ENCODE data around the gene SLC16A13. TPM values are rescaled to one million over a fixed set of nuclear protein-coding genes. Genes with fewer than 3 reads are reported as not detected.
"Not testable (repeated sequence)": the region's sequence is repeated elsewhere in the genome, so short reads cannot be mapped to it uniquely, and the experiment has no call there.

SLC16A13 gene
- polyA plus RNA-seq, 1 donor: 0.96 TPM

DNA sequence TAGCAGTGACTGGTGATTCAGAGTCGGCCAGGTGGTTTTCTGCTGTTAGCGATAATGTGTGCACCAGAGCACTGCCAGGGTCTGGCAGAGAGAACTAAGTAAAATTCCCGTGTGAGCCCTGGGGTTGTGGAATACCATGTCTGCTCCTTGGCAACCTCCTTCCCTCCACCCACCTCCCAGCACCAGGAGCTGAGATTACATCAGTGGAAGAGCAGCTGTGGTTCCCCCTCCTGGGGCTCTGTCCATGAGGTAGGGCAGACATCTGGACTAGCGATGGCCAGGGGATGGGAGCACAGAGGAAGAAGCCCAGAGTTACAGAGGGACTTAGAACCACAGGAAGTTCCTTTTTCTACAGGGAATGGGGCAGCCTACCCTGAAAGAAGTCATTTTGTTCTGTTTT is 28.4 kb downstream of the SLC16A13 start:
- no peak for DNase-seq (ENCODE audit: low read depth)

DNA sequence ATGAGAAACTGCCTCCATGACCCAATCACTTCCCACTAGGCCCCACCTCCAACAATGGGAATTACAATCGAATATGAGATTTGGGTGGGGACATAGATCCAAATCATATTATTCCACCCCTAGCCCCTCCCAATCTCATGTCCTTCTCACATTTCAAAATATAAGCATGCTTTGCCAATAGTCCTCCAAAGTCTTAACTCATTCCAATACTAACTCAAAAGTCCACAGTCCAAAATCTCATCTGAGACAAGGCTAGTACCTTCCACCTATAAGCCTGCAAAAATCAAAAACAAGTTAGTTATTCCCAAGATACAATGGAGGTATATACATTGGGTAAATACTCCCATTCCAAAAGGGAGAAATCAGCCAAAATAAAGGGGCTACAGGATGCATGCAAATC is 31.4 kb downstream of the SLC16A13 start:
- DNase-seq (ENCODE audit: low read depth): no peak

DNA sequence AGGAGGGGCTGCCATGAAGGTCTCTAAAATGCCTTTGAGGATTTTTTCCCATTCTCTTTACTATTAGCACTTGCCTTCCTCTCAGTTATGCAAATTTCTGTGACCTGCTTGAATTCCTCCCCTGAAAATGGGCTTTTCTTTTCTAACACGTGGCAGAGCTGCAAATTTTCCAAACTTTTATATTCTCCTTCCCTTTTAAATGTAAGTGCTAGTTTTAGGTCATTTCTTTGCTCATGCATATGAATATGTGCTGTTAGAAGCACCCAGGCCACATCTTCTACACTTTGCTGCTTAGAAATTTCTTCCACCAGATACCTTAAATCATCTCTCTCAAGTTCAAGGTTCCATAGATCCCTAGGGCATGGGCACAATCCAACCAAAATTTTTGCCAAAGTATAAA is 32.5 kb downstream of the SLC16A13 start:
- DNase-seq (ENCODE audit: low read depth): no peak

DNA sequence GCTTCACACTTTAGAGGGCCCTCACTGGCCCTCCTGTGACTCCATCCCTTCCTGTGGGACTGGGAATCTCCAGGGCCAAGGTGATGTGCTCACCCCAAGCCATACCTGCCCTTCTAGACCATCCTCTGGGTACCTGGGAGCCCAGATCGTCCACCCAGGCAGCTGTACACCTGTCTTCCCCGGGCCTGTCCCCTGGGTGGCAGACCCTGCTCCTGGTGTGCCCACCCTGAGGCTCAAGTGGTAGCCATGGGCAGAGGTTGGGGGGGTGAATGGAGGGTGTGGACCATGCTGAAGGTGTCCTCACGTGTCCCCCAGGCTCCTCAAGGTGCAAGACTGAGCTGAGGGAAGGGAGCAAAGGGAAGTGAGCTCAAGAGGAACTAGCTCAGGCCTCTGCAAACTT is 34.9 kb downstream of the SLC16A13 start:
- DNase-seq (ENCODE audit: low read depth): no peak

DNA sequence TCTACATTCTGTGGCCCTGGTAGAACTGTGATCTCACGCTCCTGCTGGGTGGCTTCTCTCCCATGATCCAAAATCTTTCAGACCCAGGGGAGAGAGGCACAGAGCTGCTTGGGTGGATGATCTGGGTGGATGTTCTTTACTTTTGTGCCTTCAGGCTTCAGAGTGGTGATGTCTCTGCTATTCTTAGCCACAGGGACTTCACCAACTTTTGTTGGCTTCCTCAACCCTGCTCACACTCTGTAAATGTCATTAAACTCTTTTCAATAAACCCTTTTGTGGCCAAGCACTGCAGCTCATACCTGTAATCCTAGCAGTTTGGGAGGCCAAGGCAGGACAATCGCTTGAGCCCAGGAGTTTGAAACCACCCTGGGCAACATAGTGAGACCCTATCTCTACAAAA is 36.6 kb downstream of the SLC16A13 start:
- no peak for DNase-seq (ENCODE audit: low read depth)

DNA sequence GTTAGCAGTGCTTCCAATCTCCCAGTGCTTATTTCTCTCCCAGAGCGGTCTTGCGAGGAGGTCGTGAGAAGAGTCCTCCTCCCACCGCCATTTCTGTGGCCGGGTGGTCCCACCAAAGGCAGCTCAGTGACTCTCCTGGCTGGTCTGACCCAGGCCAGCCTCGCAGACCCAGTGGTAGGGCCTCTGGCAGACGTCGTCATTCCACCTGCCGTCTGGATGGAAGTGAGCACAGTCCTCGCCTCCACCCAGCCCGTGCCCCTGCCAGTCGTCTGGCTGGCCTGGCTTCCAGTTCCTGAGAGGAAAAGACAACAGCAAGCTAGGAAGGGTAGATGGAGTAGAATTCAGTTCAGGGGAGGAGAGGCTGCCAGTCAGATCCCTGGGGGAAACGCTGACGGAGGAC is 39.1 kb downstream of the SLC16A13 start:
- no peak for DNase-seq (ENCODE audit: low read depth)

DNA sequence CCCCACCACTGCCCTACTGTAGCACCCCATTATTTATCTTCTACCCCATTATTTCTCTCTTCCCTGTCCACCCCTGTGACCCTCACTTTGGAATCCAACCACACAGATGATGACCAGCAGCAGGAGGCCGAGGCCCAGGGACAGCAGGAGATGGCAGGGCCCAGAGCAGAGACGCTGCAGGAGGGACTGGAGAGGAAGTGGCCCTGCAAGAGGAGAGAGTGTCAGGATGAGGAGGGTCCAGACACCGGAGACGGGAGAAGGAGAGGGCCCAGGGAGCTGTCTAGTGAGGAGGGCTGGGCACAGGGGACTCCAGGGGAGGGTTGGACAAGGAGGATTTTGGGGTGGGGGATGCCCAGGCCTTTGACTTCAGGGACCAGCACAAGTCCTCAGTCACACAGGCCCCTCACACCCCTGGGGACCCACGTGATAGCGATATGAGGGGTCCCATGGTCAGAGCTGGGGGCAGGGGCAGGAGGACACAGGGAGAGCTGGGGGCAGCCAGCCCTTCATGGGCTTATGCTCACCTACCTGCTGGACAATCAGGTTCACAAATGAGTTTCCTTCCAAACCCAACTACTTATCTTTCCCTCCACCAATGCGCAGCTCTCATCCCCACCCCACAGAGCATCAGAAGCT is 42.2 kb downstream of the SLC16A13 start:
- DNase-seq (ENCODE audit: low read depth): no peak

DNA sequence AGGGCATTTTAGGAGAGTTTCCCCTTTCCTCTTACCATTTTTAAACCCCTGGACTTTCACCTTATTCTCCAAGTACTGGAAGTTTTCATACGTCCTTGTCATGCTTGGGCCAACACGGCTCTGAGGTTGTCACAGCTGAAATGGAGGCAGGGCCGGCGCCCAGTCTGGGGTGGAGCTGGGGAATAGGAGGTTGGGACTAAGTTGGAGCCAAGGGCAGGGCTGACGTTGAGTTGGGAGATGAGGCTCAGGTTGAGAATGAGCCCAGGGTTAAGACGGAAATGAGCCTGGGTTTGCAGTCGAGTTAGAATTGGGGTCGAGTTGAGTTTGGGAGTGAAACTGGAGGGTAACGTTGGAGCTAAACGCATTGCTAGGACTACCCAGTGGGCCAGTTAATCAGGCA is 42.9 kb downstream of the SLC16A13 start:
- no peak for DNase-seq (ENCODE audit: low read depth)

DNA sequence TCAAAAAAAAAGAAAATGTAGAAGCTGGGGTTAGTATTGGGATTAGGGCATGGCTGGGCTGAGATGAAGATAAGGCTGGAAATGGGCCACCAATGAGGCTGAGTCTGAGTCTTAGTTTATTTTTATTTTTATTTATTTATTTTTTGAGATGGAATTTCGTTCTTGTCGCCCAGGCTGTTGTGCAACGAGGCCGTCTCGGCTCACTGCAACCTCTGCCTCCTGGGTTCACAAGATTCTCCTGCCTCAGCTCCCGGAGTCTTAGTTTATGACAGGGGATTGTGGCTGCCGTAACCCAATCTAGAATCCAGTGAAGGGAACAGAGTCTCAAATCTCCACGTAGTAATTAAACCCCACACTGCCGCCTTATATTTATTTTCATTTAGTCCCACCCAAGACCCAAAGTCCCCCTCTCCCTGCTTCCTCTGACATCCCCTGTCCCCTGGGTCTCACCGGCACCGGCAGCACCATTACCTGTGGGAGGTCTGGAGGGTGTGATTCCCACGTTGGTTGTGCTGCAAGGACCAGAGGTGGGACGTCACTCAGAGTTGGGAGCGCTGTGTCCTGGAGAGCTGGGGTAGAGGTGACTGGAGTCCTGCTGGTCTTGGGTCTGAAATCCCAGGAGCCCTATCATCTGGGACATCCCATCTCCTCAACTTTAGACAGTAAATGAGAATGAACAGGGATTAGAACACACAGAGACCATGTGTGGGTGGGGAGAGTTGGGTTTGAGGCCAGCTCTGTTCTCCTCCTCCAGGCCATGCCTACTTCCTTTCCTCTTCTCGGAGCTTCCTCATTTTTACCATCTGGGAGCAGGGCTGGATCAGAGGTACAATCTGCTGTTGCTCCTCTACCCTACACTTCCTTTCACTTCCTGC is 44.0 kb downstream of the SLC16A13 start, which contains the start of gene CLEC10A:
CLEC10A (minus strand) TSS at position 671 of the 875 bp plus-strand sequence. CDS start 1,439 bp downstream, outside the sequence.
- DNase-seq (ENCODE audit: low read depth): no peak

DNA sequence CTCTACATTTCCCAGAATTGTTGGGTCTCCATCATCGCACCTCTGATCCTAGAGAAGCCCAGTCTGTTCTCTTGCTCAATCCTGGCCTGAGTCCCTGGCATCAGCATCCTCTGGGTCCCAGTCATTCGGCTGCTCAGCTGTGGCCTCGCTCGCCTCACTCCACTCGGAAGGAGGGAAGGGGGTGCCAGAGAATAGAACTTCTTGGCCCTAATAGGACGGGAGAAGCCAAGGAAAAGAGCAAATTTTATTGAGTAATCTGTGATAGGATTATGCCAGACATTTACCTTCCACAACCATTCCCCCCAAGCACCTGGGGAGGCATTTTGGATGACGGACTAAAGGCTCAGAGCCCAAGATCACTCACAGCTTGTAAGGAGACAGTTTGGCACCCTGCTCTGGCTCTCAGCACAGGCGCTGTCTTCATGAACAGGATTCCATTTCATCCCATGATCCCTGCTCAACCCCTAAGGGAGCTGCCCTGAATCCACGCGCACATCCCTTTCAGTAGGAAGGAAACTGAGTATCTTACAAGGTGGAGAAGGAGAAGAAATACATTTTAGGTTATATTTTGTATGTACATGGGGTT is 44.7 kb downstream of the SLC16A13 start:
- no peak for DNase-seq (ENCODE audit: low read depth)

DNA sequence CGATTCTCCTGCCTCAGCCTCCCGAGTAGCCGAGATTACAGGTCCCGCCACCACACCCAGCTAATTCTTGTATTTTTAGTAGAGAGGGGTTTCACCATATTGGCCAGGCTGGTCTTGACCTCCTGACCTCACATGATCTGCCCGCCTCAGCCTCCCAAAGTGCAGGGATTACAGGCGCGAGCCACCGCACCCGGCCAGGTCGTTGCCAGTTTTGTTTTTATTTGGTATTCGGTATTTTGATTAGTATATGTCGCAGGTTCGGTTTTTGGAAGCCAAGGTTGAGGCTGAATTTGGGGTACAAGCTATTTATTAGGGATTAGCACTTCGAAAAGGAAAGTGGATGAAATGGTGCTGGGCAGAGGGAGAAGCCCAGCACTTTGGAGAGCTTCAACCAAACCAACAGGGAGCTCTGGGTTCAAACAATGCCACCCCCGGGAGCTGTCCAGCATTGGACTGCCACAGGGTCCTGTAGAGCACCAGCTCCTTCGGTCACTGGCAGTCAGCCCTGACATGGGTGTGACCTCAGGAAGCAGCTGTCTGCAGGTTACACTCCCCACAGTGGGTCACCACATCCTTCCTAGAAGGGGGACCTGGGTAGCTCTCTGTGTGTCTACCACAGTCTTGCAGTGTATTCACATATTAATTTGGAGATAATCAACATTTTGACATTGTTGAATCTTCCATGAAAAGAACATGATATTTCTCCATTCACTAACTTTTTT is 45.7 kb downstream of the SLC16A13 start:
- no peak for DNase-seq (ENCODE audit: low read depth)

DNA sequence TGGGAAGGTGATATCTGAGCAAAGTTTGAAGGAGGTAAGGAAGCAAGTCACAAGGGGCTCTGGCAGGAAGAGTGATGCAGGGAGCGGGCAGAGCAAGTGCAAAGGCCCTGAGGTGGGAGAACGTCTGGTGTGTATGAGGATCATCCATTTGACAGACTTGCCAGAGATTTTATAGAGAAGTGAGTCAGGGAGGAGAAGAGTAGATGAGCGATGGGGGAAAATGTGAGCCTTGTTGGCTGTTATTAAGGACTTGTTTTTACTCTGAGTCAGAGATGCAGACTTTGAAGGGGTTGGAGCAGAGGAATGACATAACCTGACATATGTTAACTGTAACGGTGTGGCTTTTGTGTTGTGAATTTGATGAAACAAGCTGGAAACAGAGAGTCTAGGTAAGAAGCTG is 47.8 kb downstream of the SLC16A13 start:
- DNase-seq (ENCODE audit: low read depth): no peak

DNA sequence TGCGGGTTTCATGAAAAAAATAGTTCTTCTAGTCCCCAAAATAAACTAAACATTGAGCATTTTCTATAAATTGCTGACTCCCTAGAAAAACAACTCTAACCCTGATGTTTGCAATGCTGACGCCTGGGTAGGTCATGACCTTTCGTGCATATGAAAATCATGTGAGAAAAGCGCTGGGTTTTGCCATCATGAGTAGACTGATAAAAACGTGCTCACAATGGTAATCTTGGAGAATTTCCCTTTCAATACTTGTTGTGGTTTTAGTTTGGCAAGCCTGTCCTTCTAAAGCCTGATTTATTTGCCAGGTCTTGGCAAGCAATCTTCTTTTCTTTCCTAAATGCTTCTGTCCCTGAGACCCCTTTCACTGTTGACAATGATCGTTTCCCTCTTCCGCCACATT is 48.3 kb downstream of the SLC16A13 start:
- no peak for DNase-seq (ENCODE audit: low read depth)

DNA sequence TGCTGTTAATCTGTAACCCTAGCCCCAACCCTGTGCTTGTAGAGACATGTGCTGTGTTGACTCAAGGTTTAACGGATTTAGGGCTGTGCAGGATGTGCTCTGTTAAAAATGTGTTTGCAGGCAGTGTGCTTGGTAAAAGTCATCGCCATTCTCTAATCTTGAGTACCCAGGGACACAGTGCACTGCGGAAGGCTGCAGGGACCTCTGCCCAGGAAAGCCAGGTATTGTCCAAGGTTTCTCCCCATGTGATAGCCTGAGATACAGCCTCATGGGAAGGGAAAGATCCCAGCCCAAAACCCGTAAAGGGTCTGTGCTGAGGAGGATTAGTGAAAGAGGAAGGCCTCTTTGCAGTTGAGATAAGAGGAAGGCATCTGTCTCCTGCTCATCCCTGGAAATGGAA is 52.6 kb downstream of the SLC16A13 start:
- DNase-seq (ENCODE audit: low read depth): not testable (repeated sequence)

DNA sequence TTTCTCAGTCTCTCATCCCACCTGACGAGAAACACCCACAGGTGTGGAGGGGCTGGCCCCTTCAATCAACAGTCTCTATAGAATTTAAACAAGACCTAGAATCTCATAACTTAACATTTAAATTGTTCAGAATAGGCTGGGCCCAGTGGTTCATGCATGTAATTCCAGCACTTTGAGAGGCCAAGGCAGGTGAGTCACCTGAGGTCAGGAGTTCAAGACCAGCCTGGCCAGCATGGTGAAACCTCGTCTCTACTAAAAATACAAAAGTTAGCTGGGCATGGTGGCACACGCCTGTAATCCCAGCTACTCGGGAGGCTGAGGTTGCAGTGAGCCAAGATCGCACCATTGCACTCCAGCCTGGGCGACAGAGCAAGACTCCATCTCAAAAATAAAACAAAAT is 53.8 kb downstream of the SLC16A13 start:
- not testable (repeated sequence) for DNase-seq (ENCODE audit: low read depth)

Other genes with a start within 250 kb of the SLC16A13 start
- not detected for gene TEKT1, start 204.3 kb upstream of the SLC16A13 start, polyA plus RNA-seq (ENCODE audit: insufficient read length)
- 1.9 TPM for gene ALOX12, start 40.0 kb upstream of the SLC16A13 start, polyA plus RNA-seq (ENCODE audit: insufficient read length)
- 118 TPM for gene RNASEK, start 23.4 kb upstream of the SLC16A13 start, polyA plus RNA-seq (ENCODE audit: insufficient read length)
- gene BCL6B, start 13.0 kb upstream of the SLC16A13 start, polyA plus RNA-seq (ENCODE audit: insufficient read length): 19.3 TPM
- gene SLC16A11, start 8.1 kb downstream of the SLC16A13 start, polyA plus RNA-seq (ENCODE audit: insufficient read length): 0.33 TPM
- 2.2 TPM for gene CLEC10A, start 44.2 kb downstream of the SLC16A13 start, polyA plus RNA-seq (ENCODE audit: insufficient read length)
- gene ASGR2, start 78.8 kb downstream of the SLC16A13 start, polyA plus RNA-seq (ENCODE audit: insufficient read length): 0.11 TPM
- gene ASGR1, start 143.4 kb downstream of the SLC16A13 start, polyA plus RNA-seq (ENCODE audit: insufficient read length): 2.3 TPM
- gene DLG4, start 183.8 kb downstream of the SLC16A13 start, polyA plus RNA-seq (ENCODE audit: insufficient read length): 18.0 TPM
- 243 TPM for gene ACADVL, start 183.9 kb downstream of the SLC16A13 start, polyA plus RNA-seq (ENCODE audit: insufficient read length)
- 36.2 TPM for gene DVL2, start 198.5 kb downstream of the SLC16A13 start, polyA plus RNA-seq (ENCODE audit: insufficient read length)
- gene PHF23, start 203.4 kb downstream of the SLC16A13 start, polyA plus RNA-seq (ENCODE audit: insufficient read length): 35.7 TPM
- gene GABARAP, start 206.4 kb downstream of the SLC16A13 start, polyA plus RNA-seq (ENCODE audit: insufficient read length): 246 TPM
- gene CTDNEP1, start 215.7 kb downstream of the SLC16A13 start, polyA plus RNA-seq (ENCODE audit: insufficient read length): 187 TPM
- gene ELP5, start 216.2 kb downstream of the SLC16A13 start, polyA plus RNA-seq (ENCODE audit: insufficient read length): 48.5 TPM
- 0.99 TPM for gene CLDN7, start 226.5 kb downstream of the SLC16A13 start, polyA plus RNA-seq (ENCODE audit: insufficient read length)
- 39.2 TPM for gene SLC2A4, start 245.7 kb downstream of the SLC16A13 start, polyA plus RNA-seq (ENCODE audit: insufficient read length)

Measured in forelimb muscle (tissue), 1 donor.